HK-2 (cell line): Measurements from ENCODE around the gene LAMA4.

Experiments used
- DNase-seq: peaks from one replicate; pipeline ENCODE4 v3.0.0-alpha.2; 2018; ENCODE audit not compliant: unreplicated experiment

The LAMA4 gene

DNA sequence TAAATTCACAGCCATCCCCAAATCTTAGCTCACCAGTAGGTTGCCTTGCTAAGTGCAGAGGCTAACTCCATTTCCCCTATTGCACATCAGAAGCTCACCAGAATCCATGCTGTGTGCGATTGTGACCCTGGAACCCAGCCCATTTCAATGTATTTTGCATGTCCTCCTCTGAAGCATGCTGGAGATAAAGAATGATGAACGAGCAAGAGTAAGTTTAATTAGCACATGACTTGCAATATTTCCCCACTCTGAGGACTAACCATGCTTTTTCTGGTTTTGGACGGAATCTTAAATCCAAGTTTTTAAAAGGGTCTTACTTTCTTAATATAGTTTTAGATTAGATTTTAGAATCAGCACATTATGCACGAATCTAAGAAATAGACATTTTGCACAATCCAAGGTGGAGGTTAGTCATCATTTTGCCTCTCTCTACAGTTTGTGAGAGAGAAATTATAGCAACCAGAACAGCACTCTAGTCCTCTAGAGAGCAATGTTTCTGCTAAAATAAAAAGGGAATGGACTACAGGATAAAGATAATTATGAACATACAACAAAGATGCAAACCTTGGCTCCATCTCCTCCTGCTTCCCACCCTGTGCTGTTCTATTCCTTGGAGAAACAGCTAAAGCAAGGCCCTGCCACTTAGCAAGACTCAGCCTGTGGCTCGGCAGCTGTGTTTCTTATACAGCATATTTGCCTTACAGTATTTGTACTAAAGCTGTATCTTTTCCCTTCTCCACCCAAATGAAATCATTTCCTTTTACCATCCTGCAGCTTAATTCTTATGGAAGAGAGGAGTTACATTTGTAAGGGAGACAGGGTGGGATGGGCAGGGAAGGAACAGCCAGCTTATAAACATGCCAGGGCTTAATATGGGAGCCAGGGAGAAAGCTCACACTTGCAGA lies 24.9 kb upstream of the LAMA4 start:
- DNase-seq: no peak

DNA sequence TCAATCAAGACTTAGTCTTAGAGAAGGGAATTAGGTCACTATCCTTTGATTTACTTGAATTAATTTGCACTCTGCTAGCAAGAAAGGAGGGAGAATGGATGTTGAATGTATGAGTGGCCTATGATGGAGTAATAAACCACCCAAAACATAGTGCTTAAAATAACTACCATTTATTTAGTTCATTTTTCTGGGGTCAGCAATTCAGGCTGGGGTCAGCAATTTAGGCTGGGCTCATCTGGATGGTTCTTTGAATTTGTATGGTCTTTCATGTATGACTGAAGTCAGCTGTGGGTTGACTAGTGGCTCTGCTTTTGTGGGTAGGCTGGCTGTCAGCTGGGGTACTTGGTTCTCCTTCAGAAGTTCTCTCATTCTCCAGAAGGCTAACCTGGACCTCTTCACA lies 21.0 kb upstream of the LAMA4 start:
- no peak for DNase-seq

DNA sequence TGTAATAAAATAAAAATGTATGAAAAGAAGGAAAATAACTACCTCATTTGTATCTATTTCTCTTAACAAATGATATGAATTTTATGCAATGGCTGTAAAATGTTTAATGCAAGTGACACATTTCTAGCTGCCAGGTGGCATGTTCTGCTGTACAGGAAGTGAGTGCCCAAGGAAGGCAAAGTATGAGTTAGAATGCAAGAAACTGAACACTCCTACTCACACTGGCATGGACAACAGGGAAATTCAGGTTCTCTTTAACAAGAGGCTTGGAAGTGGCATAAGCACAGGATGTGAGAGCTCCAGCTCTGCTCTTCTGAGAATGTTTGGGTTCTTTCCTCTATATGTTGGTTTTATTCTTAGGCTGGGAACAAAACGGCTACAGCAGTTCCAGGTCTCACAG lies 20.4 kb upstream of the LAMA4 start:
- no peak for DNase-seq

DNA sequence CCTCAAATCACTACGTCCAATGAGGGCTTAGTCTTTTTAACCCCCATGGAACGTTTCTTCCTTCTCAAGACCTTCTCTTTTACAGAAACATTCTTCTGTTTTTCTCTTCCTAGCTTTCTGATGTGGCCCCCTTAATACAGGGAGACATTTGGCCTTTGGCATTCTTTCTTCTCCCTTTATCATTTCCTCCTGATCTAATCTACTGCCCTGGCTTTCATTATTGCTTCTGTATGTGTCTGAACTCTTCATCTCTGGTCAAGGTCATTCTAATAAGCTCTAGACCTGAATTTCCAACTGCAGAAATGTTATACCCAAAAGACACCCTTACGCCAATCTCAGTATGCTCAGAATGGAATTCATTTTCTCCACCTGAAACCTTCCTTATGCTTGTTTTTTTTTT lies 18.4 kb upstream of the LAMA4 start:
- no peak for DNase-seq

DNA sequence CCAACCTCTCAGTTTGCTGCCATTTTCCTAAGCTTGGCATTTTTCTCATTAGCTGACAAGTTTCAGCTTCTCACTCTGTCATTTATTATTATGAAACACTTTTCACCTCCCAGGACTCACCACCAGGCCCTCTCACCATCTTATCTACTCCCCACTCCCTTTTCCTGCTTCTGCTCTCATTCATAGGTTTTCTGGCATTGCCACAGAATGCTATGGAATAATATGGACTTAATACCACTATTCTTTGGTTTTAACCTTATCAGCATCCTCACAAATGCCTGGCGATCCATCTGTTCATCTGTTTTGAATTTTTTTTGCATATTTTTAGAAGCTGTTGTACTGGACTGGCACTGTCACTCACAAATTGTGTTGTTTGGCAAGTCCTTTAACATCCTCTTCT lies 16.4 kb upstream of the LAMA4 start:
- no peak for DNase-seq

DNA sequence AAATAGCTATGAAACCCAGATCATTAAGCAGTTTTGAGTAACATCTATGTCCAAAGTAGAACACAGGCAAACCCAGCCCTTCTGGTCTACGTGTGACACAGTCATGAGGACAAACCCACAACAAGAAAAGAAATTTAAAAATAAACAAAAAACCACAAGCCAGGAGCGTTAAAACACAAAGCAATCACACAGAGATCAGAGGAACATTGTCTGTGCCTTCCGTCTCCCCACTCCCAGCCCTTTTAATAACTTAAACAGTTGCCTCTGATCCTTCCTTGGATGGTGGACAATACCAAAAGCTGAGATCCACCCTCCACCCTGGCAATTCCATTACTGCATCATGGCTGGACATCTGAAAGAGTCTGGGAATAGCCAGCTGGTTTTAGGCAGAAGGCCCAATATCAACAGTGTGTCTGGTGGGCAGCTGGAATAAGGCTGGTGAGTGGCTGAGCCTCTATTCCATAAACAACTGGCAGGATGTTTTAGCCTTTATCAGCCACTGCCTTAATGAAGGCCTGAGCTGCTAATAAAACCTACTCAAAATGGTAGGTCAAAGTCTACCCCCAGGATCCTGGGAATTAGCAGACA lies 15.7 kb upstream of the LAMA4 start:
- DNase-seq: no peak

DNA sequence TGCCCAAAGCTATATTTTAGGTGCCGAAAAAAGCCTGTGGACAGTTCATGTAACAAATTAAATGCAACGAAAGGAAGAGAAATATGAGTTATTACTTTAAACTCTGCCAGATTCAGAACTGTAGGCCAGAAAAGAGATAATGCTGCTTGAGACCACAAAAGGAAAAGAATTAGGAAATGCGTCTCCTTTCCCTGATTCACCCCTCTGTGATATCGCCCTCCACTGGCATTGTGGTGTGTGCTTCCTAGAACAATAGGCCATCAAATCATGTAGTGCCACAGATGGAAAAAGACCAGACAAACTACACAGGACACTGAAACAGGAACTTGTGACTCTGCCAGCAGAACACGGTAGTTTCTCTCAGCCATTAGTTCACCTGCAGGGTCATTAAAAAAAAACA lies 14.7 kb upstream of the LAMA4 start:
- no peak for DNase-seq

DNA sequence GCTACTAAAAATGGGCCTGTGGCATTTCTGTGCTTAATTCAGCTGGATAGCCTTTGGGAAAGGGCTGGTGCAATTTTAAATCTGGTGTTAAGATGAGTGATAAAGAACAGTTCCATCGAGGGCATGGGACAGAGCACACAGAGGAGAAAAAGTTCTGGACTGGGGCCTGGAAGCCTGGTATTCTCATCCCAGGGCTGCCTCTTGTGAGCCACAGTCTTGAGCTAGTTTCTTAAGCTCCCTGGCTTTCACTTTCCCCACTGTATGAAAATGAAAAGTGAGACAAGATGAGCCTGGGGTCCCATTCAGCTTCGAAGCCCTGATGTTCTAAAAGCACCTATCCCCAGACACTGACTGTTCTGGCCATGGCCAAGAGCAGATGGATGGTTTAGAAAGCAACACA lies 14.3 kb upstream of the LAMA4 start:
- no peak for DNase-seq

DNA sequence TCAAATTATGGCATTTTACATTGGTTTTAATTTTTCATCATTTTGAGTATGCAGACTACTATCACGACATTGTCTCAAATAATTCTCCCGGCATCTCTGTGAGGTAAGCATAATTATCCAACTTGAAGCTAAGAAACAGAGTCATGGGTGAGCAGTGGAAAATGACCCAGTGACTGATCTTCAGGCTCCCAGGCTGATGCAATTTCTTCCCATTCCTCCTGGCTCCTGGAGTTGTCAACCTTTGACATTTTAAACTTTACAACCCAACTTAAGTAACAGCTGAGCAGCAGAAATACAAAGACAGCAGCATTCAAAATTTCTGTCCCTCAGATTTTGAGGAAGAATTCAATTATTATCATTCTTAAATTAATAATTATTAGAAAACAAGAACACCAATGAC lies 13.7 kb upstream of the LAMA4 start:
- no peak for DNase-seq

DNA sequence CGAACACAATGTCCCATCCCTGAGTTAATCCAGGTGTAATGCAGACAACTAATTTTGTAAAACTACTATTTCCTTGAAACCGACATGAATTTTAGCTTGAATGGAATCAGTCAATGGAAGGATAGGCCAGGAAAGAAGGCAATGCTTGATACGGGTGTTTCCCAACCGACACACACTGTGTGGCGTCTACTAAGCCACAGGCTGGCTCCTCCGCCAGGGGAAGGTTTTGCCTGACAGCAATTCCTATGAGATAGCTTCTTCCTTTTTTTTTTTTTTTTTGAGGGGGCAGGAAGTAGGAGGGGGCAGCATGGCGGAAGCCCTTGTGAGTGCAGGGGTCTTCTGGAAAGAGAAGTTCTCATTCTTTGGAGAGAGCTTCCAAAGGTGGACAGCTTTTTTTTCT lies 12.0 kb upstream of the LAMA4 start:
- no peak for DNase-seq

DNA sequence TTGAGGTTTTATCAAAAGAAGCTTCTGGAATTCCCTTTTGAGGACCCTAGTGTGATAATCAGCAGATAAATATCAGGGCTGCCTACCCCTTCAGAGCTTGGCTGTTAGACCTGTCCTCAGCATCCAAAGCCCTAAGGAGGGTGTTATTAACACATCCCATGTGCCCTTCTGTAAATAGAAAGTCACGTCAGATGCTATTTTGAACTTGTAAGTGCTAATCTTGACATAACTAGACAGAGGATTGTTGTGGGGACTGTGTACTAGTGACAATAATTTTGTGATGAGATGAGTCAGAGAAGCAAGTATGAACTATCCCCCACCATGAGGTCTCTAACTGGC lies 4.9 kb upstream of the LAMA4 start:
- no peak for DNase-seq

DNA sequence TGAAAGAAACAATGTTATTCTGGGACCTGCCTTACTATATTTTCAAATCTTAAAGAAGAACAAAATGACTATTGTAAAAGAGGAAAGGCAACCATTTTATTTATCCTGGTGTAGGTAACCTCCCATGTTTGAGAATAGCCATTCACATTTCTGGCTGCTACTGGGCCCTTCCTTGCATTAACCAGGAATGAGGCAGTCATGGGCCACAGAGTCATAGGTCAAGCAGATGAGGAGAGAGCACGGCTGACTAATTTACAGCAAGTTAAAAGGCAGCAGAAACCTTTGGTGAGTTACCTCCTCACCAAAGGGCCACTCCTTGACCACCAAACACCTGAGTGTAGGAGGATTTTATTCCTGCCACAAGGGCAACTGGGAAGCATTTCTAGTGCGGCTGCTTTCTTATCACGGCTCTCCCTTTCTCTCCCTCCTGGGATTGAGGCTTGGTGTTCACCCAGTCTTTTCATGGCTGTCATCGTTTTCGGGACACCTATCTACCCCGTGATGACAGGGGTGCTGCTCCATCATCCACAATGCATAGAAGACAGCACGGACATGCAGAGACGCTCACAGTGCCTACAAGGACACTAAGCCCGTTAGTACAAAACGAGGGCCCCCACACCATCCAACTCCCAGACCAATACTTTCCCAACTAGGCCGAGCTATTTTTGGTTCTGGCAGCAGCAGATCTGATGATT lies 4.4 kb upstream of the LAMA4 start:
- DNase-seq: no peak

DNA sequence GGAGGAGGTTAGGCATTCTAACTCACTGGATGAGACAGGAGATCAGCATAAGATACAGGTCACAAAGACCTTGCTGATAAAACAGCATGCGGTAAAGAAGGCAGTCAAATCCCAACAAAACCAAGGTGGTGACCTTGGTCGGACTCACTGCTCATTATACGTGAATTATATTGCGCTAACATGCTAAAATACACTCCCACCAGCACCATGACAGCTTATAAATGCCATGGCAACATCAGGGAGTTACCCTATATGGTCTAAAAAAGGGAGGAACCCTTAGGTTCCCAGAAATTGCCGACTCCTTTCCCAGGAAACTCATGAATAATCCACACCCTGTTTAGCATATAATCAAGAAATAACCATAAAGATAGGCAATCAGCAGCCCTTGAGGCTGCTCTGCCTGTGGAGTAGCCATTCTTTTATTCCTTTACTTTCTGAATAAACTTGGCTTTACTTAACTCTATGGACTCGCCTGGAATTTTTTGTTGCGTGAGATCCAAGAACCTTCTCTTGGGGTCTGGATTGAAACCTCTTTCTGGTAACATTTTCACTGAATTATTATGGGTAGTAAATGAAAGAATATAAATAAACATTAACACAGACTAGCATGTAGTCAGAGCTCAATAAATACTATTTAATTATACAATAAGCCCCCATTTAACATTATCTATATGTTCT lies 3.0 kb upstream of the LAMA4 start:
- no peak for DNase-seq

DNA sequence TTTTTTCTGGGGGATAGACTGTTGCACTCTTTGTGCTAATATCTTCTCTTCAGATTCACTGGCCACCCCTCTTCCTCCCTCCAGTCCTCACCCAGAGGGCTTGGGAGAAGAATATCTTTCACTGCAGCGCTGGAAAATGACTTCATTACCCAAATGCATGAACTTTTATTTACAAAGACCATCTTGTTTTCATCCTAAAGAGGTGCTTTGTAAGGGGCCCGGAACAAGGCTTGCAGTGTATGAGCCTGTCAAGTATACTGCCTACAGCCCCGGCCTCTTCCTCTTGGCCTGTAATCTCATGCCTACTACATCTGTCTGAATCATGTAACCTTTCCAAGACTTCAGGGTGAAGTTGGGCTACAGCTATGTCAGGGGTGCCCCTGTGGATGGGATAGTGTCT lies 554 bp upstream of the LAMA4 start:
- no peak for DNase-seq

DNA sequence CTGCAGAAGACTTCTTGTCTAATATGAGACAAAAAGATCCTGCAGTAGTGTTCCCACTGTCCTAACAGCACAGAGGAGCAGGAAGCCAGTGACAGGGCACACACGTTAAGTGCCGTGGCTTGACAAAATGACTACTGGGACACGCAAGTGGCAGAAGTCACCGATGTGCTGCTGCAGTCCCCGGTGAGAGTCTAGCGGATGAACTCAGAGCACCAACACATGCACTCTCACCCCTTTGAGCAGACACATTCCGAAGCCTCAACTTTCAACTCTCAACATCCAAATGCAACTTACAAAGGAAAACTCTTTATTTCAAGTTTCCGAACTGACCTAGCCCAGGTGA lies 898 bp downstream of the LAMA4 start:
- DNase-seq: no peak

DNA sequence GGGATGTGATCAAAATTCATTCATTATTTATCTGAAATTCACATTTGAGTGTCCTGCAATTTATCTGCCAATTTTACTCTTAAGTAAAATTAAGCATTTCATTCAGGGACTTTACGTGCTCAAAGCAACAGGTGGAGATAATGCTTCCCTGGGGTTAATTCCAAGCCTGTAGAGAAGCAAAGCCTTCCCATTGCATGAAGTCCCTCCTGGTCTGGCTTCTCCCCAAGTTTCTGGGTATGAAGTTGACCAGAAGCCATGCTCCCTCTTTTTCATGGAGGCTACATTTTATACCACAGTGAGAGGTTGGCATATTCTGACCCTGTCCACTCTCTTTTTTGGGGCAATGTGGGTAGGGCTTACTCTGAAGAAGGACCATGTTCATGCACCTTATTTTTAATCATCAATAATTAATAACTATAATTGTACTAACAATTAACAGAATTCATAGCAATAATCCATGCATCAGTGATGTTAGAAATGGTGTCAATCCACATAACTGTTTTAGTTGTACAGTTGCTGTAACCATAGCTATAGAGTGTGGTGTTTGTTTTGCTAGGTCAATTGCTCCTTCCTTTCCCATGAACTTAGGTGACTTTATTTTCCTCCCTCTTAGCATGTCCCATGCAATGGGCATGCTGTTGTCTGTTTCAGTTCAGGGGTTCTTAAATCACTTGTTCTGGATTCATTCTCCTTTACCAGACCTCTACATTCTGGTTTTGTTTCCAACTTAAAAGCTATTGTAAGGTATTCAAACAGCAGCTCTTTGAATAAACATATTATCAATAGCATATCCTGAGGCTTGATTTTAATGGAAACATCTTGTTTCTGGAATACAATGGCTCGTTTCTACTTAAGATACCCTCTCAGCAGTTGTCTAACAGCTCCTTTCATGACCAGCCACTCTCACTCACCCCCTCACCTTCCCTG lies 1.5 kb downstream of the LAMA4 start:
- no peak for DNase-seq

DNA sequence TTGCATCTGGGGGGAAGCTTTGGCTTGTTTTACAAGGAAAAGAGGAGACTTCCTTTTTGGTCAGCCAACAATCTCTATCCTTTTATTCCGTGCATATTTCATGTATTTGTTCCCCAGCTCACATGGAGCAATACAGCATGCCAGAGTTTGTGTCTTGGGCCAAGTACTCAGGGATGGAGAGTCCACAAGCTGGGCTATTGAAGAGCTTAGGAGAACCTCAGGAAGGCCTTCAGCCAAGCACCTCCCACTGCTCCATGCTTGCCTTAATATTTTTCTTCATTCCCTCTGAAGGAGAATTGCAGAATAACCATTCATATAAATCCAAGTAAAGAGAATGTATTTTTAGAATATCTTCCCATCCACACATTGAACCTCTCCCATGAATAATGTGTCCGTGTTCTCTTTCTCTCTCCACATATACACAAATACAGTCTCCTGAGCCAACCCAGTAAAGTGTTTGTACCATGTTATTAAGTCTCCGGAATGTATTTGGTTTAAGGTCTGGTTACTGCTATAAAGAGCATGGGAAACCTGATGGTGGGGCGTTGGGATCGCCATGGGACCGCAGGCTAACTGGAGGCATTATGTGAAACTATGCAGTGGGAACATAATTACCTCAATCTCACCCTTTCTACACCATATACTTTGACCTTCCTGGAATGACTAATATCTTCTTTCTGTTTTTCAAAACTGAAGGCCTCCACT lies 3.0 kb downstream of the LAMA4 start:
- DNase-seq: no peak

DNA sequence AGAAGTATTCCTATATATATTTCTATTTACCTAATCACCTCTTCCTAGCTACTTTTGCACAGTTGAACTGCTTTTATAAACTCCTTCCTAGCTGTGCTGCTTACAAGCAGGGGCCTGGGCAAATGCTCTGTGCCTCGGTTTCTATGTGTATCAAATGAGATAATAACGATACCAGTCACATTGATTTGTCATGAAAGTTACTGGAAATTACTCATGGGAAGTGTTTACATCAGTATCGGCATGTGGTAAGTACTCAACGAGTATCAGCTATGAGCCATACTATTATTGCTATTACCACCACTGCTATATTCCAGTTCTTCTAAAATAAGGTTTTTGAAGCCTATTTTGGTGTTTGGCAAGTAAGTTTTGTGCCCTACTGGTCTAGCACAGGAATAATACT lies 4.9 kb downstream of the LAMA4 start:
- DNase-seq: no peak

DNA sequence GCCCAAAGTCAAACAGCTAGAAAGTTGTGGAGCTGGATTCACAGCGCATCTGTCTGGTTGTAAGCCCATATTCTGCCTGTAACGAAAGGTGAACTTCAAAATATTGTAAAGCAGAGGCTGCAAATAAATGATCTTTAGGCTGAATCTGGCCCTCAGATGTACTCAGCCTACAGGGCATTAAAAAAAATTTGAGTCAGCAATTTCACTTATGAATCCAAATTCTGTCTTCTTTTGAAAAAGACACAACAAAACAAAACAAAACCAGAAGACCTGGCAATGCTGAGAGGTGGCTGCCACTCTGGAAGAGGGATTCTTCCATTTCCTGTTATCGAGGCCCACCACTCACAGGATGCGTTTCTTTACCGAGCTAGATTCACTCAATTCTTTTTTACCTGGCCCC lies 7.1 kb downstream of the LAMA4 start:
- no peak for DNase-seq

DNA sequence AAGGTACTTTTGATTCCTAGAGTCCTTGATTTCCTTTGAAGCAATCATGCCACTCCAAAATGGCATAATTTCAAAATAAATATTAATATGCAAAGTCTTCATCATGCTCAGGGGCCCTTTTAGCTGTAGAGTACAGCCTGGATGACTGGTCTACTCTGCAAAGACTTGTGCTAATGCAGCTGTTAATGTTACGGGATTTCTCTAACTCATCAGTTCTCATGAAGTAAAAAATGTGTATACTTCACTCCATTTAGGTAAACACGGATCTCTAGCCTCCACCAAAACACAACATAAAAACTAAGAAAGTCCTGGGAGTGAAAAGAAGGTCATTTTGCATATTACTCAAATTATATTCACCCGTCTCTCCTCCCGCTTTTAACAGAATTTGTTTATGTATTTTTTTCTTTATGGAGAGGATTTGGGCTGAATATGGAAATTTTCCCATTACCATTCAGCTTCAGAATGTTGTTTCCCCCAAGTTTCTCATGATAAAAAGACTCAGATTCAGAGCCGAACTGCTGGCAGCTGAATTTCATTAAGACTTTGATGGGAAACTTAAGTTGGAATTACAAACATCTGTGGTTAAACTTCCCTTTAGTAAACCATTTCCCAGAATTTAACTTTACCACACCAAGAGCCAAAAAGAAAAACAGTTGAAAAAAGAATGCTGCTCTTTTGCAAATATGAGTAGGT lies 8.7 kb downstream of the LAMA4 start:
- DNase-seq: no peak
